Non-pigmented ciliary epithelial cell (primary cell): ENCODE data around the gene SLC9A7.

ENCODE experiments used
- DNase-seq: peaks from one replicate; pipeline ENCODE4 v3.0.0-alpha.2; 2010; ENCODE audit warnings: low read depth

The SLC9A7 gene

GRCh38 chrX:46573331-46573891 is 185.5 kb downstream of the SLC9A7 start, which contains the start of gene CHST7:
Gene CHST7 (plus strand): TSS chrX:46573765. CDS start chrX:46573932, 167 bp downstream.
- DNase-seq = no peak

GRCh38 chrX:46572340-46572936 is 186.5 kb downstream of the SLC9A7 start:
- no peak for DNase-seq

GRCh38 chrX:46571423-46572339 is 187.2 kb downstream of the SLC9A7 start:
- no peak for DNase-seq

- no peak for DNase-seq
Observed at GRCh38 chrX:46569621-46570020, 189.3 kb downstream of the SLC9A7 start.

GRCh38 chrX:46567388-46567787 is 191.5 kb downstream of the SLC9A7 start:
- no peak for DNase-seq

GRCh38 chrX:46561824-46562657 is 196.9 kb downstream of the SLC9A7 start:
- no peak for DNase-seq

GRCh38 chrX:46559062-46559461 is 199.9 kb downstream of the SLC9A7 start:
- no peak for DNase-seq

- no peak for DNase-seq
Observed at GRCh38 chrX:46554942-46555341, 204.0 kb downstream of the SLC9A7 start.

GRCh38 chrX:46553935-46554334 is 205.0 kb downstream of the SLC9A7 start:
- no peak for DNase-seq

- no peak for DNase-seq
Observed at GRCh38 chrX:46551494-46552128, 207.3 kb downstream of the SLC9A7 start.

- DNase-seq = no peak
Observed at GRCh38 chrX:46549914-46550313, 209.0 kb downstream of the SLC9A7 start.
